Lower leg skin (tissue), 3 donors: ENCODE data around the gene THEM5.

ENCODE experiments used
- CTCF ChIP-seq, 3 donors: fragments of 450-650 bp; IDR thresholded peaks; one replicate each; pipeline ENCODE4 v1.5.1; 2016; ENCODE audit warnings: antibody characterized with exemption in 3 of 3, mild to moderate bottlenecking in 3 of 3, moderate library complexity in 2 of 3
- POLR2A ChIP-seq, 2 donors: fragments of 450-650 bp; IDR thresholded peaks; one replicate each; pipeline ENCODE4 v1.6.1; 2016 to 2017; ENCODE audit warnings: antibody characterized with exemption in 2 of 2, mild to moderate bottlenecking in 1 of 2, moderate library complexity in 1 of 2

DNA sequence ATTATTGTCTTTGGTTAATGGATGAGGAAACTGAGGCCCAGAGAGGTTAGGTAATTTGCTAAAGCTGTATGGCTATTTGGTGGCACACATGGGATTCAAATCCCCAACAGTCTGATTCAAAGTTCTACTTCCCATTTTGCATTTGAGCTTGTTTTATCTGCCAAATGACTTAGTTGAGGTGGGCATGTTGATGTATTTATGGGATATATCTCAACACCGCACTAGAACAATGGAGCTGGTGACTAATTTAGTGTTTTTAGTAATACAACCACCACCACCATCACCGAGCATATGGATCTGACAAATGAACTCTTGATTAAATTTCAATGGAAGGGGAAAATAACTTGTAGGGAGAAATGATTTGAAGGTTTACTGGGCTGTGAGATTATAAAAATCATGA lies 29.0 kb upstream of the THEM5 start:
- no peak for TF ChIP-seq CTCF (IDR thresholded peaks at IDR 0.05)
- no peak for TF ChIP-seq POLR2A (IDR thresholded peaks at IDR 0.05)
